ENCODE measurements around the gene ATP1A2.
"Not testable (repeated sequence)": the region's sequence is repeated elsewhere in the genome, so short reads cannot be mapped to it uniquely, and the experiment has no call there.

ATP1A2 gene

GRCh38 chr1:160124705-160125478, 9.3 kb downstream of the ATP1A2 start:
- no peak for DNase-seq (ENCODE audit: low read depth)

- no peak for DNase-seq (ENCODE audit: low read depth)
These were observed 10.2 kb downstream of the ATP1A2 start for GRCh38 chr1:160125746-160126145.

GRCh38 chr1:160126342-160126741, 10.8 kb downstream of the ATP1A2 start:
- DNase-seq (ENCODE audit: low read depth): not testable (repeated sequence)

- no peak for DNase-seq (ENCODE audit: low read depth)
These were observed 11.8 kb downstream of the ATP1A2 start for GRCh38 chr1:160127381-160127780.

DNA sequence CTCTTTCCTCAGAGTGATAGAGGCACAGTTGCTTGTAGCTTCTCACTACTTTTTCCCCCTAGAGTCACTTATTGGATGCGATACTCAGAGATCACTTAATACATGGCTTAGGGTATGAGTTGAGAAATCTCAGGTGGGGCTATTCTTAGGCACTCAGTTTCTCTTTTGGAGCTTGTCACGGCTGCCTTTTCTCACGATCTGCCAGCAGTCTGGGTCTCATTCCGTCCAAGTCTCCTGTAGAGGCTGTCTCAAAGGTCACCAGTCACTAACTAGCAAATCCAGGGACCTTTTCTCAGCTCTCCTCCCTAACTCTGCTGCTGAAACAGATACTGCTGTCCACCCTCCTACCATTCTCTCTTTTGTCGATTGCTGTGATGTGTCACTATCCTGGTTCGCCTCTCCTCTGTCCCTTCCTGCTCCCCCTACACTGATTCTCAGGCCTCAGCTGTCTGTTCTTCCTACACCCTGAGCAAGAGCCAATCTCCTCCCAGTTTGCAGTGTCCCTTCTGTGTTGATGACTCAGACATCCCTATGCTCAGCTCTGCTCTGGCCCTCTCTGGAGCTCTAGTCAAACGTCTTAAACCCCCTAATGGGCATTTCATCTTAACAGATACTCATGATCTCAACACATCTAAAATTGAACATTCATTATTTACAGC, 12.4 kb downstream of the ATP1A2 start:
- DNase-seq (ENCODE audit: low read depth): no peak

DNA sequence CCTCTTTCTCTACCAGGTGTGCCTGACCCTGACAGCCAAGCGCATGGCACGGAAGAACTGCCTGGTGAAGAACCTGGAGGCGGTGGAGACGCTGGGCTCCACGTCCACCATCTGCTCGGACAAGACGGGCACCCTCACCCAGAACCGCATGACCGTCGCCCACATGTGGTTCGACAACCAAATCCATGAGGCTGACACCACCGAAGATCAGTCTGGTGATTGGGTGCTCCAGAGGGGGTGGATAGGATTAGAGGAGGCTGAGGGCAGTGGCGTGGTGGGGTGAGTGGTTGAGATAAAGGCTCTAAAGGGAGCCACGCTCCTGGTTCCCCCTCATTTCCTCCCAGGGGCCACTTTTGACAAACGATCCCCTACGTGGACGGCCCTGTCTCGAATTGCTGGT, 13.1 kb downstream of the ATP1A2 start:
- no peak for DNase-seq (ENCODE audit: low read depth)

DNA sequence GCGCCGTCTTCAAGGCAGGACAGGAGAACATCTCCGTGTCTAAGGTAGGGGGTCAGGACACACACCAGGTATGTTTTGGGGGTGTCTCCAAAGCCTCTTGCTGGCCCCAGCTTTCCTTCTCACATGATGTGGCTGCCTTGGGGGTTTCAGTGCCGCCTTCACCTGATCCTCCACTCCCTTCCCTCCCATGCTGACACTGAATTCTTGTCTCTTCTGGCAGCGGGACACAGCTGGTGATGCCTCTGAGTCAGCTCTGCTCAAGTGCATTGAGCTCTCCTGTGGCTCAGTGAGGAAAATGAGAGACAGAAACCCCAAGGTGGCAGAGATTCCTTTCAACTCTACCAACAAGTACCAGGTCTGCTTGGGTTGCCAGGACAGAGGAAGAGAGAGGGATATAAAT, 13.5 kb downstream of the ATP1A2 start:
- no peak for DNase-seq (ENCODE audit: low read depth)

- DNase-seq (ENCODE audit: low read depth): no peak
These were observed 14.0 kb downstream of the ATP1A2 start for GRCh38 chr1:160129558-160129957.

GRCh38 chr1:160129966-160130365, 14.4 kb downstream of the ATP1A2 start:
- DNase-seq (ENCODE audit: low read depth): no peak

DNA sequence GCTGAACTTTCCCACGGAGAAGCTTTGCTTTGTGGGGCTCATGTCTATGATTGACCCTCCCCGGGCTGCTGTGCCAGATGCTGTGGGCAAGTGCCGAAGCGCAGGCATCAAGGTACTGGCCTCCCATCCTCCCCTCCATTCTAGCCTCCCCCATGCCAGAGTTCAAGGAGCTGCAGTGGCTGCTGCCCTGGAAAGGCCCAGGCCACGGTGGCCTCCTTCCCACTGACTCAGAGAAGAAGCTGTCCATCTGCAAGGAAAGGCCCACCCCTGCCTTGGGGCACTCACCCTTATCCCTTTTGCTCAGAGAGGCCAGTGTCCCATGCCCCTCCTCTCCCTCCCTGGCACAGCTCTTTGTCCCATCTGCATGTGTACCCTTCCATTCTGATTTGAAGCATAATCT, 14.9 kb downstream of the ATP1A2 start:
- no peak for DNase-seq (ENCODE audit: low read depth)

DNA sequence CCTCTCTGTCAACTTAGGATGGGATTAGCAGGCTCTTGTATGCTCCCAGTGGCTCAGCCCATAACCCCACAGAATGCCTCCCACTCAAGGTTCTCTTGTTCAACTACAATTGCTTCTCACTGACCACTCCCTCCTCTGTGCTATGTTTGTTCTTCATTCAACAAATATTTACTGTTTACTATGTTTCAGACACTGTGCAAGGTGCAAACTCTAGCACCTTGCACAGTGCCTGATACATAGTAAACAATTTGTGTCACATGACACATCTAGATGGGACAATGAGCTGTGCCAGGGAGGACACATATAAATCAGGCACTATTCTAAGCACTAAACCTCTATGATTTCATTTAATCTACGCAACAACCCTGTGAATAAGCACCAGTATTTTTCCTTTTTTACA, 15.4 kb downstream of the ATP1A2 start:
- DNase-seq (ENCODE audit: low read depth): no peak

- no peak for DNase-seq (ENCODE audit: low read depth)
These were observed 16.4 kb downstream of the ATP1A2 start for GRCh38 chr1:160131803-160132565.

DNA sequence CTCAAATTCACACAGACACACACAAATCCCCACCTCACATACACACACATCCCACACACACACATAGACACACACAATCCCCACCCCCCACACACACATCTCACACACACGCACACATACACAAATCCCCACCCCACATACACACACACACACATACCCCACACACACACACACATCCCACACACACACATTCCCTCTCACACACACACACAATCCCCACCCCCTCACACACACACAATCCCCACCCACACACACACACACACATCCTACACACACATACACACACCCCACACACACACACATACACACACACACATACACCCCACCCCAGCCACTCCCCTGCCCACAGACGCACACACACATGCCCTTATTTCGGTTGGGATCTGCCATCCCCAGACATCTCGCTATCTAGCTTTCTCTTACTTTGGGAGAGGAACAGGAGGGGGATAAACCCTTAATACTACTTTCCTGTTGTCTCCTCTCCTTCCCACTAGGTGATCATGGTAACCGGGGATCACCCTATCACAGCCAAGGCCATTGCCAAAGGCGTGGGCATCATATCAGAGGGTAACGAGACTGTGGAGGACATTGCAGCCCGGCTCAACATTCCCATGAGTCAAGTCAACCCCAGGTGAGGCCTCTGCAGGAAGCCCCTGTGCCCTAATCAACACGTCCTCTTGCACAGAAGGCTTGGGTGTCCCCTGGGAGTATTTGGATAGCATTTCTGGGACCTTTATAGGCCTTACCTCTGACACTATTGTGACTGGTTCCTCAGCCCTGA, 18.6 kb downstream of the ATP1A2 start:
- DNase-seq (ENCODE audit: low read depth): no peak

- DNase-seq (ENCODE audit: low read depth): no peak
These were observed 19.4 kb downstream of the ATP1A2 start for GRCh38 chr1:160134791-160135572.

- no peak for DNase-seq (ENCODE audit: low read depth)
These were observed 20.8 kb downstream of the ATP1A2 start for GRCh38 chr1:160136121-160136925.

DNA sequence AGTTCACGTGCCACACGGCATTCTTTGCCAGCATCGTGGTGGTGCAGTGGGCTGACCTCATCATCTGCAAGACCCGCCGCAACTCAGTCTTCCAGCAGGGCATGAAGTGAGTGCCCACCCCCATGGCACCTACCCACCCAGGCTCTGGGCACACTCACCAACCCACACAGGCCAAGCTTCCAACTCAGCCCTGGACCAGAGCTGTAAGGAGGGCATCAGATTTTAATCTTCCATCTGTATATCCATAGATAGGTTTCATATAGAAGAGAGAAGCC, 21.3 kb downstream of the ATP1A2 start:
- DNase-seq (ENCODE audit: low read depth): no peak

GRCh38 chr1:160137216-160137862, 21.8 kb downstream of the ATP1A2 start:
- DNase-seq (ENCODE audit: low read depth): no peak

DNA sequence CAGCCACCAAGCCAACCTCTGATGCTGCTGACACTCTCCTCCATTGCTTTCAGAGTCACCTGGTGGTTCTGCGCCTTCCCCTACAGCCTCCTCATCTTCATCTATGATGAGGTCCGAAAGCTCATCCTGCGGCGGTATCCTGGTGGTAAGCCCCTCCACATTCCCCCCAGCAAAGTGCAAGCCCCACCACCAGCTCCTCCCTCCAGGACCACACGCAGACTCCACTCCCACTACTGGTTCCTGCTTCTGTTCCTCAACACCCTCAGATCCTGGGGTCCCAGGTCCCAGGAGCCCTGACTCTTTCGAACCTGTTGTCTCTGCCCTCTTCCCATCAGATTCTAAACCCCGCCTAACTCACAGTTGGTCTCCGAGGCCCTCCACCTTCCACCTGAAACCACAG, 24.3 kb downstream of the ATP1A2 start:
- DNase-seq (ENCODE audit: low read depth): no peak

- no peak for DNase-seq (ENCODE audit: low read depth)
These were observed 28.1 kb downstream of the ATP1A2 start for GRCh38 chr1:160143695-160144094.

GRCh38 chr1:160144921-160145320, 29.4 kb downstream of the ATP1A2 start:
- no peak for DNase-seq (ENCODE audit: low read depth)
